CD4-positive, alpha-beta memory T cell (primary cell): ENCODE measurements around the gene LGR6. TPM values are rescaled to one million over a fixed set of nuclear protein-coding genes. Genes with fewer than 3 reads are reported as not detected.
"Not testable (repeated sequence)": the region's sequence is repeated elsewhere in the genome, so short reads cannot be mapped to it uniquely, and the experiment has no call there.

Source experiments
- CTCF ChIA-PET: fragments of 350-600 bp; sonication (Branson Sonifier 250); formaldehyde crosslinking; loops from one replicate; lab custom pipeline; 2021; ENCODE audit warnings: inconsistent platforms; ENCODE audit not compliant: partially characterized antibody; lab: Charles Lee
- POLR2A ChIA-PET: fragments of 350-600 bp; sonication (Branson Sonifier 250); formaldehyde crosslinking; loops from one replicate; lab custom pipeline; 2021; ENCODE audit not compliant: partially characterized antibody; lab: Charles Lee
- DNase-seq, 5 donors: peaks; one replicate each; pipeline versions ENCODE4 v3.0.0 to v3.0.0-alpha.2; 2020 to 2022; ENCODE audit warnings: mixed read lengths in 1 of 5
- H3K27ac ChIP-seq: one replicate; pipeline ENCODE4 v1.7.0; 2013; ENCODE audit warnings: low read depth, low read length
- H3K27me3 ChIP-seq: 2 replicates; pipeline ENCODE4 v1.7.0; 2013; ENCODE audit warnings: mild to moderate bottlenecking, low read length, moderate library complexity; ENCODE audit not compliant: insufficient read depth
- H3K36me3 ChIP-seq: 2 replicates; pipeline ENCODE4 v1.7.0; 2013; ENCODE audit warnings: mild to moderate bottlenecking, low read length, moderate library complexity; ENCODE audit not compliant: insufficient read depth
- H3K4me1 ChIP-seq: 2 replicates; pipeline ENCODE4 v1.7.0; 2013; ENCODE audit warnings: mild to moderate bottlenecking, low read length, moderate library complexity; ENCODE audit not compliant: insufficient read depth
- H3K4me3 ChIP-seq, 2 donors: one replicate each; pipeline ENCODE4 v1.7.0; 2013; ENCODE audit warnings: low read length in 2 of 2, mild to moderate bottlenecking in 1 of 2
- H3K9me3 ChIP-seq, 2 donors: one replicate each; pipeline ENCODE4 v1.7.0; 2013; ENCODE audit warnings: low read length in 2 of 2, control low read depth in 1 of 2; ENCODE audit not compliant: control insufficient read depth in 1 of 2
- H3K27ac Mint-ChIP-seq, 7 donors: one replicate each; pipeline ENCODE4 v1.8.0; 2020 to 2021; ENCODE audit warnings: mixed read lengths in 7 of 7, mild to moderate bottlenecking in 6 of 7, inconsistent platforms in 3 of 7, moderate library complexity in 3 of 7
- H3K27me3 Mint-ChIP-seq, 2 donors: one replicate each; pipeline ENCODE4 v1.8.0; 2020 to 2021; ENCODE audit warnings: mixed read lengths in 2 of 2
- H3K36me3 Mint-ChIP-seq, 2 donors: one replicate each; pipeline ENCODE4 v1.8.0; 2020 to 2021; ENCODE audit warnings: mixed read lengths in 2 of 2, inconsistent platforms in 1 of 2, mild to moderate bottlenecking in 1 of 2
- H3K4me1 Mint-ChIP-seq, 4 donors: one replicate each; pipeline ENCODE4 v1.8.0; 2020 to 2021; ENCODE audit warnings: mixed read lengths in 4 of 4, mild to moderate bottlenecking in 1 of 4
- H3K4me3 Mint-ChIP-seq, 8 donors: one replicate each; pipeline ENCODE4 v1.8.0; 2020 to 2021; ENCODE audit warnings: mixed read lengths in 8 of 8, mild to moderate bottlenecking in 7 of 8, moderate library complexity in 6 of 8, inconsistent platforms in 3 of 8
- H3K9me3 Mint-ChIP-seq, 8 donors: one replicate each; pipeline ENCODE4 v1.8.0; 2020 to 2021; ENCODE audit warnings: mixed read lengths in 8 of 8, mild to moderate bottlenecking in 5 of 8, inconsistent platforms in 3 of 8, moderate library complexity in 1 of 8
- intact Hi-C: fragments of 100-400 bp; cut with micrococcal nuclease; formaldehyde crosslinking; loops from one replicate; pipeline ENCODE4 v1.15.1; 2023
- polyA plus RNA-seq, 2 donors: library from polyadenylated mRNA; unstranded; fragments of 300-500 nt; fragmentation: Illumina TruSeq; gene quantifications; one replicate each; pipeline ENCODE4 v1.2.3, GENCODE V29; 2021
- total RNA-seq, 2 experiments: library from RNA; stranded (reverse); gene quantifications; one replicate each; pipeline ENCODE4 v1.2.3, GENCODE V29; 2021

The LGR6 gene
- total and polyA plus RNA-seq, 4 experiments from 2014 or later = 0.16 to 0.33 (median 0.17) TPM; not detected in 1

DNA sequence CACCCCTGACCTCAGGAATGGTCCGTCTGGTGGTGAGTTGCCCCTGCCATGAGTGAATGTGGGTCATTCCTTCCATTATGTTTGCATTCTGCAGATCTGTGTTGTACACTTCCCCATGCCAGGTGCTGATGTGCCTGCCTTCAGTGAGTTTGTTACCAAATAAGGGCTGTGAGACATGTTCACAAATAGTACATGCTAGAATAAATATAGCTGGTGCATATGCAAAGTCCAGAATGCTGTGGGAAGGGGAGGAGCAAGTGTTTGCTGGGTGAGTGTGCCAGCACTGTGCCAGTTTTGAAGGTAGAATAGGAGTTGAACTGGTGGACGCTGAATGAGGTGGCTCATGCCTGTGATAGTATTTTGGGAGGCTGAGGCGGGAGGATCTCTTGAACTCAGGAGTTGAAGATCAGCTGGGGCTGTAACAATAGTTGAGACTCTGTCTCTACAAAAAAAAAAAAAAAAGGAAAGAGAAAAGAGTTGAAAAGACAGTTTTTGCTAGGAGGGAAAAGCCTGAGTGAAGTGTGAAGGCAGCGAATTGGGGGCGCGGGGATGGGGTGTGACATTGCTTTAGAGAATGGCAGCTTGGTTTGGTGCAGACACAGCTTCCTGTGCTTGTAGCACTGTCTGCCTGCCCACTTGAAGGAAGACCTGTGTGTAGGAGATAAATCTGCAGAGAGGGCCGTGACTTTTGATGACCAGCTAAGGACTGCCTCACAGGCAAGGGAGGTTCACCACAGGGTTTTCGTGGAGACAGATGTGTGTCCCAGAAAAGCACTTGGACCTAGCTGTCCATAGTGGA, 61.1 kb downstream of the LGR6 start:
- H3K9me3 Mint-ChIP-seq = peaks cover 0 to 2% (median 0%) of the 10 kb centered on the region in 8 donors
- POLR2A ChIA-PET = no interaction called here
- H3K27ac Mint-ChIP-seq = no peak overlapping the region
- DNase-seq = no peak
- Histone ChIP-seq H3K27ac (no peak overlapping the region), H3K27me3 (no peaks in the 10 kb centered on the region), H3K4me1 (no peaks in the 10 kb centered on the region), H3K4me3 (no peak overlapping the region), H3K36me3 (no peaks in the 10 kb centered on the region), H3K9me3 (no peaks in the 10 kb centered on the region)
- no peaks in the 10 kb centered on the region for H3K4me1 Mint-ChIP-seq
- CTCF ChIA-PET = no interaction called here
- peaks cover 3 to 17% of the 10 kb centered on the region in 2 donors for H3K27me3 Mint-ChIP-seq
- intact Hi-C loops = no loop called here
- no peak overlapping the region for H3K4me3 Mint-ChIP-seq
- no peaks in the 10 kb centered on the region for H3K36me3 Mint-ChIP-seq

DNA sequence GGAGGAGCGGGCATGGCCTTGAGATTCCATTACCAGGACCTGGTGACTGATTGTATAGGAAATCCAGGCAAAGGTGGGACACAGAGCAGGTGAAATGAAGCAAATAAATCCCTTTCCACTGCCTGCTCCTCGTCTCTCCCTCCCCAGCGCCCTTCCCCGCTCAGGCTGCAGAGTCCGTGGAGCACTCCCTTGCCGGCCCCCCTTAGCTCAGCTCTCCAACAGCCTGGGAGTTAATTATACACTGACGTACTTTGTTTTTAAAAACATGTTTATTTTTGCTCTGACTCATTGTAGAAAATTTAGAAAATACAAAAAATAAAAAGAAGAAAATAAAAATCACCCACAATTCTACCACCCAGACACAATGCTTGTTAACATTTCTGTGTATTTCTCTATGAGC, 61.7 kb downstream of the LGR6 start:
- DNase-seq = no peak
- Histone ChIP-seq H3K27me3 (no peaks in the 10 kb centered on the region), H3K36me3 (no peaks in the 10 kb centered on the region), H3K4me1 (no peaks in the 10 kb centered on the region), H3K9me3 (no peaks in the 10 kb centered on the region), H3K27ac (no peak overlapping the region), H3K4me3 (no peak overlapping the region)
- Mint-ChIP-seq H3K36me3 (no peaks in the 10 kb centered on the region), H3K4me1 (no peaks in the 10 kb centered on the region), H3K9me3 (peaks cover 0 to 2% (median 0%) of the 10 kb centered on the region in 8 donors), H3K4me3 (no peak overlapping the region), H3K27me3 (peaks cover 0 to 17% of the 10 kb centered on the region in 2 donors), H3K27ac (no peak overlapping the region)
- CTCF ChIA-PET = no interaction called here
- POLR2A ChIA-PET = no interaction called here
- intact Hi-C loops = no loop called here

DNA sequence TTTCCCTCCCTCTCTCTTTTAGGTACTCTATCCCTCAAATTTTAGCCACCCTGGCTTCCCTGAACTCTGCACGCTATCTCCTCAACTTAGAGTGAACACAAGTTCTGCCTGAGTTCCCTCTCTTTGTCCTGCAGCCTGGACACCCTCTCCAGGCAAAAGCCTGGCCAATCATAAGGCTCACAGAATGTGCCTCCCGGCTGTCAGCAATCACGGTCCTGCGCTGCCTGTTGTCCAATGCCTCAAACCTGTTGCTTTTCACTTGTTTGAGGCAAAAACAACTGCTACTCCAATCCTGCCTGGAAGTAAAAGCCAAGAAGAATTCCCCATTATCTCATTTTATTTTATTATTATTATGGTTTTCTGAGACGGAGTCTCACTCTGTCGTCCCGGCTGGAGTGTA, 66.1 kb downstream of the LGR6 start:
- peaks cover 0 to 9% (median 4%) of the 10 kb centered on the region in 8 donors for H3K9me3 Mint-ChIP-seq
- H3K4me1 Mint-ChIP-seq = no peaks in the 10 kb centered on the region
- H3K27ac Mint-ChIP-seq = no peak overlapping the region
- Histone ChIP-seq H3K27me3 (peaks cover 8% of the 10 kb centered on the region), H3K27ac (no peak overlapping the region), H3K4me3 (no peak overlapping the region), H3K4me1 (no peaks in the 10 kb centered on the region), H3K36me3 (no peaks in the 10 kb centered on the region), H3K9me3 (no peaks in the 10 kb centered on the region)
- DNase-seq = no peak
- H3K27me3 Mint-ChIP-seq = peaks cover 19 to 22% of the 10 kb centered on the region in 2 donors
- H3K4me3 Mint-ChIP-seq = no peak overlapping the region
- POLR2A ChIA-PET = no interaction called here
- intact Hi-C loops = no loop called here
- H3K36me3 Mint-ChIP-seq = no peaks in the 10 kb centered on the region
- CTCF ChIA-PET = no interaction called here

DNA sequence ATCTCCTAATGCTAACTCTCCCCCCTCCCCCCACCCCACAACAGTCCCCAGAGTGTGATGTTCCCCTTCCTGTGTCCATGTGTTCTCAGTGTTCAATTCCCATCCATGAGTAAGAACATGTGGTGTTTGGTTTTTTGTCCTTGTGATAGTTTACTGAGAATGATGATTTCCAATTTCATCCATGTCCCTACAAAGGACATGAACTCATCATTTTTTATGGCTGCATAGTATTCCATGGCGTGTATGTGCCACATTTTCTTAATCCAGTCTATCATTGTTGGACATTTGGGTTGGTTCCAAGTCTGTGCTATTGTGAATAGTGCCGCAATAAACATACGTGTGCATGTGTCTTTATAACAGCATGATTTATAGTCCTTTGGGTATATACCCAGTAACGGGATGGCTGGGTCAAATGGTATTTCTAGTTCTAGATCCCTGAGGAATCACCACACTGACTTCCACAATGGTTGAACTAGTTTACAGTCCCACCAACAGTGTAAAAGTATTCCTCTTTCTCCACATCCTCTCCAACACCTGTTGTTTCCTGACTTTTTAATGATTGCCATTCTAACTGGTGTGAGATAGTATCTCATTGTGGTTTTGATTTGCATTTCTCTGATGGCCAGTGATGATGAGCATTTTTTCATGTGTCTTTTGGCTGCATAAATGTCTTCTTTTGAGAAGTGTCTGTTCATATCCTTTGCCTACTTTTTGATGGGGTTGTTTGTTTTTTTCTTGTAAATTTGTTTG, 67.8 kb downstream of the LGR6 start:
- POLR2A ChIA-PET, intact Hi-C loops, H3K4me3 Mint-ChIP-seq, H3K4me1 Mint-ChIP-seq, H3K4me1 ChIP-seq, H3K27ac ChIP-seq, H3K9me3 ChIP-seq, H3K36me3 Mint-ChIP-seq, H3K9me3 Mint-ChIP-seq, H3K36me3 ChIP-seq, H3K4me3 ChIP-seq, H3K27ac Mint-ChIP-seq, DNase-seq: not testable (repeated sequence)
- CTCF ChIA-PET = interaction anchor here (1.1 kb wide), 1 partner anchor 52 kb away, joined by 3 read pairs; no protein-coding TSS in a partner anchor
- H3K27me3 Mint-ChIP-seq = peaks cover 24 to 30% of the 10 kb centered on the region in 2 donors
- peaks cover 13% of the 10 kb centered on the region for H3K27me3 ChIP-seq

DNA sequence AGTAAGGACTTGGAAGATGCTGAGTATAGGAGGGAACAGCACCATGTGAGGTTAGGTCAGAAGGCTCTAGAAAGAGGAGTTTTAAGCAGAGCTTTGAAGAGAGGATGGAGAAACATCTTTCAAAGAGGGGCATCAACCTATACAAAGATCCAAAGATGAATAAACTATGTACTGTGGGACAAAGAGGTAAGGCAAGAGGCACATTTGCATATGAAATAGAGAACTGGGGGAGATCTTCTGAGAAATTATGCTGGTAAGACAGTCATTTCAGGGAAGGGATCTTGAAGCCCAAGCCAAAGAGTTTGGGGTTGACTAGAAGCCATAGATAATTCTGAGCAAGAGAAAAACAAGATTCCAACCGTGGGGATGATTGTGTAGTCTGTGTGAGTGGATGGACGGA, 70.0 kb downstream of the LGR6 start:
- Histone ChIP-seq H3K4me1 (no peaks in the 10 kb centered on the region), H3K27ac (no peak overlapping the region), H3K27me3 (peaks cover 13% of the 10 kb centered on the region), H3K36me3 (no peaks in the 10 kb centered on the region), H3K9me3 (no peaks in the 10 kb centered on the region), H3K4me3 (no peak overlapping the region)
- peaks cover 30 to 36% of the 10 kb centered on the region in 2 donors for H3K27me3 Mint-ChIP-seq
- DNase-seq = no peak
- ChIA-PET CTCF (interaction anchor here (0.5 kb wide), 1 partner anchor 190 kb away, joined by 3 read pairs; no protein-coding TSS in a partner anchor), POLR2A (interaction anchor here (0.7 kb wide), 1 partner anchor 46 kb away, joined by 3 read pairs; no protein-coding TSS in a partner anchor)
- H3K27ac Mint-ChIP-seq = peak overlapping the region in 1 of 7 donors; percentile 14
- H3K9me3 Mint-ChIP-seq = peaks cover 0 to 9% (median 4%) of the 10 kb centered on the region in 8 donors
- no peak overlapping the region for H3K4me3 Mint-ChIP-seq
- H3K4me1 Mint-ChIP-seq = no peaks in the 10 kb centered on the region
- no peaks in the 10 kb centered on the region for H3K36me3 Mint-ChIP-seq
- intact Hi-C loops = no loop called here

DNA sequence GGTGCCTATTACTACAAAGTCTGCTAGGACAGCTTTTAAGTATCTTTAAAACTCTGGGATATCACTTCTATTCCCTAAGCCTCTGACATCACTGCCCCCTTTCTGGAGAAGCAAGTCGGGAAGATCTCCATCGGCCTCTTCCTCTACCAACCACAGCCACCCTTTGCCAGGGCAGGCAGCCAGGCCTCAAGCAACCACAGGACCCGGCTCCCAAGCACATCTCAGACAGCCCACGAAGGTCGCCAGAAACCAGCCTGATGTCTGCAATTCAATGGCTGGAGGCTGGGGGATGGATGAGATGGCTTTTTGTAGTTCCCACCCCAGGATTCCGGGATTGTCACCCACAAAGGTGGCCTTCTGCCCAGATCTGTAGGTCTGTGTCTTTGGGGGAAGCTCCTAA, 70.7 kb downstream of the LGR6 start:
- Histone ChIP-seq H3K27me3 (peaks cover 13% of the 10 kb centered on the region), H3K9me3 (no peaks in the 10 kb centered on the region), H3K4me3 (no peak overlapping the region), H3K36me3 (no peaks in the 10 kb centered on the region), H3K4me1 (no peaks in the 10 kb centered on the region), H3K27ac (no peak overlapping the region)
- Mint-ChIP-seq H3K27ac (no peak overlapping the region), H3K4me3 (no peak overlapping the region), H3K27me3 (peaks cover 30 to 36% of the 10 kb centered on the region in 2 donors), H3K9me3 (peaks cover 0 to 9% (median 4%) of the 10 kb centered on the region in 8 donors), H3K36me3 (no peaks in the 10 kb centered on the region), H3K4me1 (no peaks in the 10 kb centered on the region)
- ChIA-PET POLR2A (interaction anchor here (0.7 kb wide), 1 partner anchor 46 kb away, joined by 3 read pairs; no protein-coding TSS in a partner anchor), CTCF (interaction anchor here (1.0 kb wide), 1 partner anchor 10 kb away, joined by 3 read pairs; no protein-coding TSS in a partner anchor)
- DNase-seq = no peak
- intact Hi-C loops = no loop called here

DNA sequence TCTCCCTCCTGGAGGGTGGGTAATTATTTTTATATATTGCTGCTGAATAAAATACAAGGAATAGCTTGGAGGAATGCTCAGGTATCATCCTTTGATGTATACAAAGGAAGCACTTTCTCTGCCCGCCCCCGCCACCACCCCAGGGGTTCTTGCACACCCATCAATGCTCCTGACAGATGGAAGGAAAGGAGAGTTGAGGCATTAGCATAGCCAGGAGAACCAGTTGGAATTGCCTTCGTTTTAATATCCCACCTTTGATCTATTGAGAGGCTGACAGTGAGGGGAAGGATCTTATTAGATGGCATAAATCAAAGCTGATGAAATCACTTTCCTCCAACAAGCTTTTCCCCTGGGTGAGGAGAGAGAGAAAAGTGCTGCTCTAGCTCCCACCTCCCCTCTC, 71.1 kb downstream of the LGR6 start:
- Histone ChIP-seq H3K27ac (no peak overlapping the region), H3K4me3 (no peak overlapping the region), H3K36me3 (no peaks in the 10 kb centered on the region), H3K9me3 (no peaks in the 10 kb centered on the region), H3K27me3 (peaks cover 13% of the 10 kb centered on the region), H3K4me1 (no peaks in the 10 kb centered on the region)
- POLR2A ChIA-PET = no interaction called here
- Mint-ChIP-seq H3K4me1 (no peaks in the 10 kb centered on the region), H3K27ac (peak overlapping the region in 1 of 7 donors; percentile 17), H3K36me3 (no peaks in the 10 kb centered on the region), H3K27me3 (peaks cover 30 to 36% of the 10 kb centered on the region in 2 donors), H3K9me3 (peaks cover 0 to 9% (median 4%) of the 10 kb centered on the region in 8 donors), H3K4me3 (no peak overlapping the region)
- DNase-seq = no peak
- intact Hi-C loops = no loop called here
- CTCF ChIA-PET = interaction anchor here (1.0 to 1.1 kb wide), 2 partner anchors 10 to 52 kb away, joined by 3 read pairs; no protein-coding TSS in a partner anchor
